ENCODE measurements around the gene CCL17. TPM values are rescaled to one million over a fixed set of nuclear protein-coding genes. Genes with fewer than 3 reads are reported as not detected.

CCL17 gene
- total RNA-seq, 1 experiment from 2014 or later, result not detected

DNA sequence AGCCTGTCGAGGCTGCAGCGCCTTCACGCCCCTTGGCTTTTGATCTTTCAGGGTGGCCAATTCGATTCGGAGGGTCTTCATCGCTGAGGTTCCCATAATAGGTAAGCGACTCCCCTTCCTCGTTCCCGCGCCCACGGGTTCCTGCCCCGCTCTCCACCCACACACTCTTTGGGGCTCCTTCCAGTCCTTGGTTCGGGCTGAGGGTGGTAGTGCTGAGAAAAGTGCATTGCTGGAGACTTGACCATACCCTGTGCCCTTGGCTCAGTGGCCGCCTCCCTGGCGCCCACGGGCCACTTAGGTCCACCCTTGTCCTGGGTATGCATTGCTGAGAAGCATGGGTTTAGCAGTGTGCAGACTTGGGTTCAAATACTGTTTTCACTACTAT, 58.4 kb downstream of the CCL17 start:
- no TSS peak for BruUV-seq (replicated peaks)
- H3K27me3 ChIP-seq (ENCODE audit: insufficient read depth, low read depth), result no peaks in the 10 kb centered on the region
- 0 out of 2 replicates have a peak, but pooled peaks cover 5% of the 10 kb centered on the region for H4K20me1 ChIP-seq (ENCODE audit: insufficient read depth)
- ChIA-PET POLR2A (ENCODE audit: unreplicated experiment) (interaction anchor here (0.7 kb wide), 1 partner anchor 277 kb away, joined by 4 read pairs; the partner anchor contains the start of genes PSME3IP1 and RSPRY1), CTCF (interaction anchor here (0.6 to 0.7 kb wide), 5 partner anchors 49 to 839 kb away, joined by 3 to 9 read pairs (median 6); no protein-coding TSS in a partner anchor)
- peak overlapping the region; percentile 79; the same call in 1 of the 2 replicates for H2AFZ ChIP-seq
- H3K4me2 ChIP-seq, result peak overlapping the region; percentile 92
- peaks cover 6% of the 10 kb centered on the region; the same call in 1 of the 2 replicates for H3K36me3 ChIP-seq (ENCODE audit: low read depth)
- no peaks in the 10 kb centered on the region for H3K9me2 ChIP-seq (ENCODE audit: insufficient read depth)
- intact Hi-C loops (cut with micrococcal nuclease; ENCODE audit: unreplicated experiment), result no loop called here
- H3K79me2 ChIP-seq (ENCODE audit: low read depth), result peaks cover 18% of the 10 kb centered on the region
- no peak for TF ChIP-seq EZH2 (IDR thresholded peaks at IDR 0.05; ENCODE audit: low read depth)
- TF ChIP-seq, protein P1, sequence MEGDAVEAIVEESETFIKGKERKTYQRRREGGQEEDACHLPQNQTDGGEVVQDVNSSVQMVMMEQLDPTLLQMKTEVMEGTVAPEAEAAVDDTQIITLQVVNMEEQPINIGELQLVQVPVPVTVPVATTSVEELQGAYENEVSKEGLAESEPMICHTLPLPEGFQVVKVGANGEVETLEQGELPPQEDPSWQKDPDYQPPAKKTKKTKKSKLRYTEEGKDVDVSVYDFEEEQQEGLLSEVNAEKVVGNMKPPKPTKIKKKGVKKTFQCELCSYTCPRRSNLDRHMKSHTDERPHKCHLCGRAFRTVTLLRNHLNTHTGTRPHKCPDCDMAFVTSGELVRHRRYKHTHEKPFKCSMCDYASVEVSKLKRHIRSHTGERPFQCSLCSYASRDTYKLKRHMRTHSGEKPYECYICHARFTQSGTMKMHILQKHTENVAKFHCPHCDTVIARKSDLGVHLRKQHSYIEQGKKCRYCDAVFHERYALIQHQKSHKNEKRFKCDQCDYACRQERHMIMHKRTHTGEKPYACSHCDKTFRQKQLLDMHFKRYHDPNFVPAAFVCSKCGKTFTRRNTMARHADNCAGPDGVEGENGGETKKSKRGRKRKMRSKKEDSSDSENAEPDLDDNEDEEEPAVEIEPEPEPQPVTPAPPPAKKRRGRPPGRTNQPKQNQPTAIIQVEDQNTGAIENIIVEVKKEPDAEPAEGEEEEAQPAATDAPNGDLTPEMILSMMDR (conservative IDR thresholded peaks at IDR 0.05), result no peak
- peak overlapping the region; percentile 93 for H3K4me3 ChIP-seq
- peaks cover 15% of the 10 kb centered on the region for H3F3A ChIP-seq (ENCODE audit: insufficient read depth, low read depth)
- no peak overlapping the region for H3K27ac ChIP-seq
- no peaks in the 10 kb centered on the region for H3K9me3 ChIP-seq (ENCODE audit: insufficient read depth, low read depth)
- H3K4me1 ChIP-seq (replicated peaks; ENCODE audit: insufficient read depth), result peaks cover 12% of the 10 kb centered on the region
- no peak for DNase-seq

DNA sequence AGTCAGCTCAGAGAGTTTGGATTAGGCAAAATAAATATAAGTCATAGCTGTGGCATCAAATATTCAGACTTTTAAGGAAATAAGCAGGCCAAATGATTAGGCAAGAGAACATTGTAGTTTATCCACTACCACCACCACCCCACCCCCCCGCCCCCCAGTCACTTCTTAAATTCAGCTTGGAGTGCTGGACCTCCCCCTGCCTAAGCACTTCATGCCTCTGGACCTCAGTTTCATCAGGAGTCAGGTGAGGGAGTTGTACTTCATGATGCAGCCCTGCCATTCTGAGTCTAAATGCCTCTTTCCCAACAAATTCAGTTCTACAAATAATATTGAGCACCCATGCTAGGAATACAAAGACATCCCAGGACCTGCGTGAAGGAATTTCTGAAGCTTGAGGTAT, 60.0 kb downstream of the CCL17 start:
- TF ChIP-seq, protein P1 (conservative IDR thresholded peaks at IDR 0.05), result no peak
- no peak for TF ChIP-seq EZH2 (IDR thresholded peaks at IDR 0.05; ENCODE audit: low read depth)
- intact Hi-C loops (cut with micrococcal nuclease; ENCODE audit: unreplicated experiment), result no loop called here
- BruUV-seq (replicated peaks), result no TSS peak

More for the DNA sequence above, 60.0 kb downstream of the CCL17 start:
- Histone ChIP-seq H3K27me3 (ENCODE audit: insufficient read depth, low read depth) (no peaks in the 10 kb centered on the region), H2AFZ (no peak overlapping the region), H3F3A (ENCODE audit: insufficient read depth, low read depth) (peaks cover 15% of the 10 kb centered on the region), H4K20me1 (ENCODE audit: insufficient read depth) (0 out of 2 replicates have a peak, but pooled peaks cover 5% of the 10 kb centered on the region), H3K9me3 (ENCODE audit: insufficient read depth, low read depth) (no peaks in the 10 kb centered on the region), H3K4me2 (no peak overlapping the region), H3K36me3 (ENCODE audit: low read depth) (peaks cover 15% of the 10 kb centered on the region; the same call in 1 of the 2 replicates), H3K79me2 (ENCODE audit: low read depth) (peaks cover 18% of the 10 kb centered on the region), H3K4me1 (replicated peaks; ENCODE audit: insufficient read depth) (peaks cover 12% of the 10 kb centered on the region), H3K4me3 (no peak overlapping the region), H3K9me2 (ENCODE audit: insufficient read depth) (no peaks in the 10 kb centered on the region), H3K27ac (no peak overlapping the region)
- ChIA-PET POLR2A (ENCODE audit: unreplicated experiment) (no interaction called here), CTCF (interaction anchor here (0.6 kb wide), 1 partner anchor 22 kb away, joined by 3 read pairs; no protein-coding TSS in a partner anchor)
- no peak for DNase-seq

Other genes starting within 250 kb of the CCL17 start
- 92.4 and 121 TPM in 2 replicates for gene PSME3IP1, start 218.7 kb upstream of the CCL17 start, total RNA-seq (2021)
- 26.2 and 26.3 TPM in 2 replicates for gene RSPRY1, start 218.4 kb upstream of the CCL17 start, total RNA-seq (2021)
- gene ARL2BP, start 159.5 kb upstream of the CCL17 start, total RNA-seq (2021), result 19.8 and 23.6 TPM in 2 replicates
- gene PLLP, start 120.1 kb upstream of the CCL17 start, total RNA-seq (2021), result 1.8 and 2.8 TPM in 2 replicates
- 0.24 and 0.35 TPM in 2 replicates for gene CCL22, start 46.0 kb upstream of the CCL17 start, total RNA-seq (2021)
- not detected in 2 replicates for gene CX3CL1, start 32.3 kb upstream of the CCL17 start, total RNA-seq (2021)
- 51.4 and 56.4 TPM in 2 replicates for gene CIAPIN1, start 42.6 kb downstream of the CCL17 start, total RNA-seq (2021)
- gene COQ9, start 42.7 kb downstream of the CCL17 start, total RNA-seq (2021), result 53.5 and 58.3 TPM in 2 replicates
- 47.3 and 47.8 TPM in 2 replicates for gene POLR2C, start 57.9 kb downstream of the CCL17 start, total RNA-seq (2021)
- gene DOK4, start 81.7 kb downstream of the CCL17 start, total RNA-seq (2021), result 27.4 and 38.7 TPM in 2 replicates
- 8.1 and 11.8 TPM in 2 replicates for gene CCDC102A, start 131.8 kb downstream of the CCL17 start, total RNA-seq (2021)
- gene ADGRG5, start 137.9 kb downstream of the CCL17 start, total RNA-seq (2021), result not detected in 2 replicates
- gene ADGRG1, start 223.9 kb downstream of the CCL17 start, total RNA-seq (2021), result 105 and 131 TPM in 2 replicates

Data from PC-9 (cell line).